Peyer's patch (tissue), 4 donors: Measurements from ENCODE around the gene PLEKHA6.
A peak's percentile ranks its signal among the peaks of the same experiment; 100 is the strongest.

Source experiments
- POLR2A ChIP-seq, 2 donors: fragments of 450-650 bp; IDR thresholded peaks; one replicate each; pipeline ENCODE4 v1.5.1; 2017; ENCODE audit warnings: antibody characterized with exemption in 2 of 2, mild to moderate bottlenecking in 2 of 2, moderate library complexity in 2 of 2
- TF ChIP-seq, protein P1 (sequence below), 6 experiments: fragments of 450-650 bp in 4 of 6; fragments of 200-600 bp in 2 of 6; sonication (generic) in 1 of 6; IDR thresholded peaks; one replicate each; pipeline ENCODE4 v1.5.1; 2017 to 2019; ENCODE audit warnings: antibody characterized with exemption in 6 of 6, mild to moderate bottlenecking in 3 of 6, moderate library complexity in 1 of 6

DNA sequence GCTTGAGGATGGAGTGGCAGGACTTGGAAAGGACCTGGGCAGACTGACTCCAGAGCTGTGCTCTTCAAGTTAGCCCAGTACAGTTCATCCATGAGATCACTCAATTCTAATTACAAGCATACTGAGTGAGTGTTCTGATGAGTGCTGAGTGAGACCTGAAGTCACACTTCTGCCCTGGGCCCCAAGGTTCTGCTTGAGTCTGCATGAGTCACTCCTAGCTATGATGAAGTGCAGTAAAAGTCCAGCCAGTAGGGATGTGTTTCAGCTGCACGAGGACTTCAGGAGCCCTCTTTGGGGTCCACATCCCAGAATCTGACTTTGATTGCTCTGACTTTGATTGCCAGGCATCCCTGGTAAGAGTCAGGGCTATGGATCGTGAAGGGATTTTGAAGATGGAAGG lies 35.8 kb downstream of the PLEKHA6 start:
- TF ChIP-seq, protein P1, sequence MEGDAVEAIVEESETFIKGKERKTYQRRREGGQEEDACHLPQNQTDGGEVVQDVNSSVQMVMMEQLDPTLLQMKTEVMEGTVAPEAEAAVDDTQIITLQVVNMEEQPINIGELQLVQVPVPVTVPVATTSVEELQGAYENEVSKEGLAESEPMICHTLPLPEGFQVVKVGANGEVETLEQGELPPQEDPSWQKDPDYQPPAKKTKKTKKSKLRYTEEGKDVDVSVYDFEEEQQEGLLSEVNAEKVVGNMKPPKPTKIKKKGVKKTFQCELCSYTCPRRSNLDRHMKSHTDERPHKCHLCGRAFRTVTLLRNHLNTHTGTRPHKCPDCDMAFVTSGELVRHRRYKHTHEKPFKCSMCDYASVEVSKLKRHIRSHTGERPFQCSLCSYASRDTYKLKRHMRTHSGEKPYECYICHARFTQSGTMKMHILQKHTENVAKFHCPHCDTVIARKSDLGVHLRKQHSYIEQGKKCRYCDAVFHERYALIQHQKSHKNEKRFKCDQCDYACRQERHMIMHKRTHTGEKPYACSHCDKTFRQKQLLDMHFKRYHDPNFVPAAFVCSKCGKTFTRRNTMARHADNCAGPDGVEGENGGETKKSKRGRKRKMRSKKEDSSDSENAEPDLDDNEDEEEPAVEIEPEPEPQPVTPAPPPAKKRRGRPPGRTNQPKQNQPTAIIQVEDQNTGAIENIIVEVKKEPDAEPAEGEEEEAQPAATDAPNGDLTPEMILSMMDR (IDR thresholded peaks at IDR 0.05) = peak in 2 of 6 experiments; percentile 13 to 22
- TF ChIP-seq POLR2A (IDR thresholded peaks at IDR 0.05) = no peak
